ENCODE measurements around the gene C12orf76.

- TF ChIP-seq CTCF (IDR thresholded peaks at IDR 0.05) (no peak), POLR2A (IDR thresholded peaks at IDR 0.05) (no peak)
Measured at GRCh38 chr12:110015132-110015531, 33.2 kb downstream of the C12orf76 start.
